AG04450 (cell line): ENCODE data around the gene CPSF4. TPM values are rescaled to one million over a fixed set of nuclear protein-coding genes. Genes with fewer than 3 reads are reported as not detected.

Experiments used
- CTCF ChIA-PET: fragments of 300-600, 350-600 bp; formaldehyde crosslinking; extraction: SDS; loops from one replicate; lab custom pipeline; 2022; ENCODE audit warnings: antibody characterized with exemption, inconsistent platforms; lab: Charles Lee
- POLR2A ChIA-PET: fragments of 350-600 bp; formaldehyde crosslinking; extraction: SDS; loops from one replicate; lab custom pipeline; 2021; ENCODE audit warnings: antibody characterized with exemption, inconsistent platforms; lab: Yijun Ruan, JAX
- DNase-seq: peaks from one replicate; pipeline ENCODE4 v3.0.0-alpha.2; 2011; ENCODE audit warnings: low read depth, low spot score
- H3K27ac ChIP-seq: one replicate; pipeline ENCODE4 v1.5.1; 2012; ENCODE audit warnings: low read depth, low read length, control low read depth
- H3K27me3 ChIP-seq: one replicate; pipeline ENCODE4 v1.6.0; 2012; ENCODE audit warnings: low read length; ENCODE audit not compliant: control insufficient read depth, insufficient read depth
- H3K4me3 ChIP-seq: 2 replicates; pipeline ENCODE4 v1.5.1; 2011; ENCODE audit warnings: mild to moderate bottlenecking, low read depth, low read length, control low read depth
- H3K9me3 ChIP-seq: 2 replicates; pipeline ENCODE4 v1.5.1; 2012; ENCODE audit warnings: low read length; ENCODE audit not compliant: control insufficient read depth, insufficient read depth
- CTCF ChIP-seq: IDR thresholded peaks from 2 replicates; pipeline ENCODE4 v1.5.1; 2011; ENCODE audit warnings: low read depth, low read length, control low read depth, inconsistent platforms
- polyA plus RNA-seq: library from polyadenylated mRNA; depleted of rRNA; stranded (reverse); fragments of >200 nt; gene quantifications from 2 replicates; pipeline ENCODE4 v1.2.3, GENCODE V29; 2011

Gene CPSF4
- polyA plus RNA-seq, 1 experiment, result 27.6 TPM

- no peak overlapping the region for H3K27ac ChIP-seq
- H3K27me3 ChIP-seq, result no peaks in the 10 kb centered on the region
- ChIA-PET CTCF (no interaction called here), POLR2A (interaction anchor here (0.8 kb wide), 1 partner anchor 12 kb away, joined by 4 read pairs; the partner anchor contains the start of genes BUD31 and PDAP1)
- no peaks in the 10 kb centered on the region; the same call in 1 of the 2 replicates for H3K9me3 ChIP-seq
- H3K4me3 ChIP-seq, result no peak overlapping the region
- no peak for TF ChIP-seq CTCF
- no peak for DNase-seq
These were observed 42.1 kb upstream of the CPSF4 start for GRCh38 chr7:99396418-99397296.

- no peak overlapping the region for H3K27ac ChIP-seq
- TF ChIP-seq CTCF, result no peak
- POLR2A ChIA-PET, result interaction anchor here (0.8 kb wide), 1 partner anchor 11 kb away, joined by 4 read pairs; the partner anchor contains the start of genes BUD31 and PDAP1
These were observed 41.3 kb upstream of the CPSF4 start for GRCh38 chr7:99397297-99397983.

GRCh38 chr7:99398891-99399445, 39.8 kb upstream of the CPSF4 start:
- ChIA-PET POLR2A (interaction anchor here (0.9 to 1.8 kb wide), 2 partner anchors 10 to 20 kb away, joined by 3 to 12 read pairs; partner anchors contain the start of genes BUD31 and PDAP1), CTCF (interaction anchor here (0.6 kb wide), 1 partner anchor 10 kb away, joined by 4 read pairs; no protein-coding TSS in a partner anchor)
- Histone ChIP-seq H3K4me3 (no peak overlapping the region), H3K27ac (no peak overlapping the region), H3K27me3 (no peaks in the 10 kb centered on the region), H3K9me3 (no peaks in the 10 kb centered on the region)
- DNase-seq, result no peak
- no peak for TF ChIP-seq CTCF

More at GRCh38 chr7:99397297-99397983, 41.3 kb upstream of the CPSF4 start:
- Histone ChIP-seq H3K27me3 (no peaks in the 10 kb centered on the region), H3K4me3 (no peak overlapping the region), H3K9me3 (no peaks in the 10 kb centered on the region; the same call in 1 of the 2 replicates)
- no peak for DNase-seq
- CTCF ChIA-PET, result no interaction called here

- POLR2A ChIA-PET, result interaction anchor here (1.8 kb wide), 1 partner anchor 9 kb away, joined by 12 read pairs; the partner anchor contains the start of genes BUD31 and PDAP1
These were observed 39.1 kb upstream of the CPSF4 start for GRCh38 chr7:99399597-99399996.

More at GRCh38 chr7:99399597-99399996, 39.1 kb upstream of the CPSF4 start:
- CTCF ChIA-PET, result no interaction called here
- TF ChIP-seq CTCF, result no peak
- Histone ChIP-seq H3K27ac (no peak overlapping the region), H3K9me3 (no peaks in the 10 kb centered on the region), H3K27me3 (no peaks in the 10 kb centered on the region), H3K4me3 (no peak overlapping the region)
- no peak for DNase-seq
